Panc1 (cell line): ENCODE measurements around the gene KCNH1.

ENCODE experiments used
- POLR2AphosphoS5 ChIP-seq: IDR thresholded peaks from 2 replicates; pipeline ENCODE4 v1.6.1; 2012; ENCODE audit warnings: mild to moderate bottlenecking, low read depth, low read length, moderate library complexity
- TF ChIP-seq, protein P1 (sequence below): fragments of 450-650 bp; IDR thresholded peaks from 2 replicates; pipeline ENCODE4 v1.5.1; 2017; ENCODE audit warnings: mild to moderate bottlenecking
- TF ChIP-seq, protein P2 (sequence below), 2 experiments: IDR thresholded peaks; 2 replicates each; pipeline ENCODE4 v1.6.1; 2011 to 2012; ENCODE audit warnings: low read depth in 2 of 2, control low read depth in 1 of 2, low read length in 1 of 2, mild to moderate bottlenecking in 1 of 2, moderate library complexity in 1 of 2; ENCODE audit not compliant: insufficient read depth in 1 of 2

DNA sequence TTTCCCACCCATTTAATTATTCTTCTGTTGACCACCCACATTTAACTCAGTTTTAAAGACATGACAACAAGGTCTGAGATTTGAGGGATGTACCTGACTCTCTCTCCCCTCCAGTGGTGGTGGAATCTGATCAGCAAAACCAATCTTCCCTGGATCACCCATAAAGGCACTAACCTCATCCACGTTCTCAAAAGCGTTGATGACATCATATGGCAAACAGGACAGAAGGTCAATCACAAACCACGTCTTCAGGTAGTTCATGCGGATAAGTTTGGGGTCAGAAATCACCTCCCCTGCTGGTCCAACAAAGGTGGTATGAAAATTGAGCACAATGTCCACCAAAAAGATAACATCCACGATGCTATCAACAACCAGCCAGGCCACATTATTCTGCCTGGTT, 115.3 kb downstream of the KCNH1 start:
- TF ChIP-seq, protein P1, sequence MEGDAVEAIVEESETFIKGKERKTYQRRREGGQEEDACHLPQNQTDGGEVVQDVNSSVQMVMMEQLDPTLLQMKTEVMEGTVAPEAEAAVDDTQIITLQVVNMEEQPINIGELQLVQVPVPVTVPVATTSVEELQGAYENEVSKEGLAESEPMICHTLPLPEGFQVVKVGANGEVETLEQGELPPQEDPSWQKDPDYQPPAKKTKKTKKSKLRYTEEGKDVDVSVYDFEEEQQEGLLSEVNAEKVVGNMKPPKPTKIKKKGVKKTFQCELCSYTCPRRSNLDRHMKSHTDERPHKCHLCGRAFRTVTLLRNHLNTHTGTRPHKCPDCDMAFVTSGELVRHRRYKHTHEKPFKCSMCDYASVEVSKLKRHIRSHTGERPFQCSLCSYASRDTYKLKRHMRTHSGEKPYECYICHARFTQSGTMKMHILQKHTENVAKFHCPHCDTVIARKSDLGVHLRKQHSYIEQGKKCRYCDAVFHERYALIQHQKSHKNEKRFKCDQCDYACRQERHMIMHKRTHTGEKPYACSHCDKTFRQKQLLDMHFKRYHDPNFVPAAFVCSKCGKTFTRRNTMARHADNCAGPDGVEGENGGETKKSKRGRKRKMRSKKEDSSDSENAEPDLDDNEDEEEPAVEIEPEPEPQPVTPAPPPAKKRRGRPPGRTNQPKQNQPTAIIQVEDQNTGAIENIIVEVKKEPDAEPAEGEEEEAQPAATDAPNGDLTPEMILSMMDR, result no peak
- no peak for TF ChIP-seq POLR2AphosphoS5
- TF ChIP-seq, protein P2, sequence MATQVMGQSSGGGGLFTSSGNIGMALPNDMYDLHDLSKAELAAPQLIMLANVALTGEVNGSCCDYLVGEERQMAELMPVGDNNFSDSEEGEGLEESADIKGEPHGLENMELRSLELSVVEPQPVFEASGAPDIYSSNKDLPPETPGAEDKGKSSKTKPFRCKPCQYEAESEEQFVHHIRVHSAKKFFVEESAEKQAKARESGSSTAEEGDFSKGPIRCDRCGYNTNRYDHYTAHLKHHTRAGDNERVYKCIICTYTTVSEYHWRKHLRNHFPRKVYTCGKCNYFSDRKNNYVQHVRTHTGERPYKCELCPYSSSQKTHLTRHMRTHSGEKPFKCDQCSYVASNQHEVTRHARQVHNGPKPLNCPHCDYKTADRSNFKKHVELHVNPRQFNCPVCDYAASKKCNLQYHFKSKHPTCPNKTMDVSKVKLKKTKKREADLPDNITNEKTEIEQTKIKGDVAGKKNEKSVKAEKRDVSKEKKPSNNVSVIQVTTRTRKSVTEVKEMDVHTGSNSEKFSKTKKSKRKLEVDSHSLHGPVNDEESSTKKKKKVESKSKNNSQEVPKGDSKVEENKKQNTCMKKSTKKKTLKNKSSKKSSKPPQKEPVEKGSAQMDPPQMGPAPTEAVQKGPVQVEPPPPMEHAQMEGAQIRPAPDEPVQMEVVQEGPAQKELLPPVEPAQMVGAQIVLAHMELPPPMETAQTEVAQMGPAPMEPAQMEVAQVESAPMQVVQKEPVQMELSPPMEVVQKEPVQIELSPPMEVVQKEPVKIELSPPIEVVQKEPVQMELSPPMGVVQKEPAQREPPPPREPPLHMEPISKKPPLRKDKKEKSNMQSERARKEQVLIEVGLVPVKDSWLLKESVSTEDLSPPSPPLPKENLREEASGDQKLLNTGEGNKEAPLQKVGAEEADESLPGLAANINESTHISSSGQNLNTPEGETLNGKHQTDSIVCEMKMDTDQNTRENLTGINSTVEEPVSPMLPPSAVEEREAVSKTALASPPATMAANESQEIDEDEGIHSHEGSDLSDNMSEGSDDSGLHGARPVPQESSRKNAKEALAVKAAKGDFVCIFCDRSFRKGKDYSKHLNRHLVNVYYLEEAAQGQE (IDR thresholded peaks at IDR 0.05; ENCODE audit: insufficient read depth in 1 of 2, low read depth in 2 of 2, low read length in 1 of 2), result no peak
